Stimulated activated CD4-positive, alpha-beta T cell treated with anti-CD3 and anti-CD28 coated beads, Interleukin-4, amount 100 ng/mL, for 24 hours (primary cell): Measurements from ENCODE around the gene SLC25A33.
A peak's percentile ranks its signal among the peaks of the same experiment; 100 is the strongest.

Experiments used
- DNase-seq: peaks from one replicate; pipeline ENCODE4 v3.0.0-alpha.2; 2020

The SLC25A33 gene

GRCh38 chr1:9628541-9629444 is 89.5 kb downstream of the SLC25A33 start:
- DNase-seq: peak; percentile 62

GRCh38 chr1:9629445-9630201 is 90.4 kb downstream of the SLC25A33 start:
- DNase-seq: peak; percentile 74

- peak; percentile 8 for DNase-seq
Measured at GRCh38 chr1:9630331-9631111, 91.3 kb downstream of the SLC25A33 start.

- no peak for DNase-seq
Measured at GRCh38 chr1:9631613-9632012, 92.3 kb downstream of the SLC25A33 start.

- DNase-seq: no peak
Measured at GRCh38 chr1:9633493-9633892, 94.2 kb downstream of the SLC25A33 start.

- no peak for DNase-seq
Measured at GRCh38 chr1:9634582-9634981, 95.3 kb downstream of the SLC25A33 start.
